GM18909 (cell line): ENCODE data around the gene CDC14A.

Experiments used
- ATAC-seq: cut with Tn5 transposase; IDR thresholded peaks from one replicate; pipeline ENCODE4 v1.9.1; 2021; ENCODE audit warnings: mild to moderate bottlenecking; ENCODE audit not compliant: unreplicated experiment, poor library complexity

Gene CDC14A

GRCh38 chr1:100479620-100480338 lies 127.5 kb downstream of the CDC14A start:
- ATAC-seq, result no peak

- ATAC-seq, result no peak
These were observed 129.0 kb downstream of the CDC14A start for GRCh38 chr1:100481303-100481702.

GRCh38 chr1:100482167-100482566 lies 129.9 kb downstream of the CDC14A start:
- no peak for ATAC-seq

GRCh38 chr1:100482748-100483147 lies 130.4 kb downstream of the CDC14A start:
- ATAC-seq, result no peak

DNA sequence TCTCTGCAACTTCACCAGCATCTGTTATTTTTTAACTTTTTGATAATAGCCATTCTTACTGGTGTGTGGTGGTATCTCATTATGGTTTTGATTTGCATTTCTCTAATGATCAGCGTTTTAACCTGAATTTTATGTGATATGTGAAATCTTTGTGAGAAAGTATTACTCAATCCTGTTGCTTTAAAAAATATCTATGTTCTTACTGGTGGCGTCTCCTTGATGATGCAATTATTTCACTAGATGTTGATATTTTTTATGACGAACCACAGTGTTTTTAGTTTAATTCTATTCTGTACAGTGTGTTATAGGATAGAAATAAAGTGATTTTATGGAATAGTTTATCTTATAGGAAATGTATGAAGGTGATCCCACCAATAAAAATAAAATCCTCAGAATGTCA lies 130.9 kb downstream of the CDC14A start:
- ATAC-seq, result no peak

GRCh38 chr1:100485855-100486258 lies 133.6 kb downstream of the CDC14A start:
- no peak for ATAC-seq

DNA sequence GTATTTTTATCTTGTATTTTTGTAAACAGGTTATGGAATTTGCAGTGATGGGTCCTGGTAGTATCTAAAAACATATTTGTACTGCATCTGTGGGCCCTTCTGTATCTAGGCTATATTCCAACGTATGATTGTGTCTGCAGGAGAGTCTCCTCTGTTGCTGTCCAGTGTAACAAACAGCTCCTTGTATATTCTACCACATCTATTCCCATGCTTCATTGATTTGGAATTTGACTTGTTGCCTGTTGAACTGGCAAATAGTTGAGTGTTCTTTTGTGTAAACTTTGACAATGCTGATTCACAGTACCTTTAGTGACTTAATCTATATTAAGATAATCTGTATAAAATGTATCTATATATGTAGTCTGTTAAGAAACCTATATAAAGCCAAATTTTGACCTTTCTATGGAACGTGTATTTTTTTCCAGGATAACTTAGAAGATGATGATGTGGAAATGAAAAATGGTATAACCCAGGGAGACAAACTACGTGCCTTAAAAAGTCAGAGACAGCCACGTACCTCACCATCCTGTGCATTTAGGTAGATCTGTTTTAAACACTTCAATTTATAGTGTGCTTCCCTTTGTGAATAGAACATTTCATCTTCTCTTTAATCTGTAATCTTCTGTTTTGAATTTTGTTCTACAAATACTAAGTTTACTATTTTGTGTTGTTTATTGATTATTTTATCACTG lies 142.2 kb downstream of the CDC14A start:
- ATAC-seq, result no peak

DNA sequence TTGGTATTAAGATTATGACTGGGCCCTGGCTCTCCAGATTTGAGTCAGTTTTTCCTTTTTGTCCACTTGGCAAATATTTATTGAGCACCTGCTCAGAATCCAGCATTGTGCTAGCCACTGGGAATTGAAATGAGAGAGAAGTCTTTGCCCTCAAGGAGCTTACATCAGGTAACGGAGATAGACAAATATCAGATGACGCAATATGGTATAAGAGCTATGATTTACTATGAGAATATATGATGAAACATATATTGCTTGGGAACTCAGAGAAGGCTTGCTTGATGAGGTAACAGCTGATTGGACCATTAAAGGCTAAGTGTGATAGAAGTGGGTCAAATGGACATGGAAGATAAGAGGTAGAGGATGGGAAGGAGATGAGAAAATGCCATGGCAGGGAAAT lies 144.6 kb downstream of the CDC14A start:
- no peak for ATAC-seq

GRCh38 chr1:100497796-100498195 lies 145.5 kb downstream of the CDC14A start:
- no peak for ATAC-seq

GRCh38 chr1:100499194-100499811 lies 147.0 kb downstream of the CDC14A start:
- ATAC-seq, result no peak

DNA sequence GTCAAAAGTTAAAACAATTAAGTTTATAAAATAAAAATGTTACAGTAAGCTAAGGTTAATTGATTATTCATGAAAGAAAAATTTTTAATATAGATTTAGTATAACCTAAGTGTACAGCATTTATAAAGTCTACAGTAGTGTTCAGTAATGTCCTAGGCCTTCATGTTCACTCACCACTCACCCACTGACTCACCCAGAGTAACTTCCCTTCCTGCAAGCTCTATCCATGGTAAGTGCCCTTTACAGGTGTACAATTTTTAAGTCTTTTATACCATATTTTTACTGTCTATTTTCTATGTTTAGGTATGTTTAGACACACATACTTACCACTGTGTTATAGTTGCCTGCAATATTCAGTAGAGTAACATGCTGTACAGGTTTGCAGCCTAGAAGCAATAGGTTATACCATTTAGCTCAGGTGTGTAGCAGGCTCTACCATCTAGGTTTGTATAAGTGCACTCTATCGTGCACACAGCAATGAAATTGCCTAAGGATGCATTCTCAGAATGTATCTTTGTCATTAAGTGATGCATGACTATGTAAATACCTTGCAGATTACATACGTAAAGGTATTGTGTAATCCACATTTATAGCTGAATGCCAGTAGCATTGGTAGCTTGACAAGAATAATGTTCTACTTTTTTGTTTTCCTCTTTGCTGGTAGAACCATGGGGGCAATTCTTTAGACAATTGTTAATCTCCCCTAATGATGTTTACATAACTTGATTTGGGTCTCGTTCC lies 149.9 kb downstream of the CDC14A start:
- no peak for ATAC-seq

DNA sequence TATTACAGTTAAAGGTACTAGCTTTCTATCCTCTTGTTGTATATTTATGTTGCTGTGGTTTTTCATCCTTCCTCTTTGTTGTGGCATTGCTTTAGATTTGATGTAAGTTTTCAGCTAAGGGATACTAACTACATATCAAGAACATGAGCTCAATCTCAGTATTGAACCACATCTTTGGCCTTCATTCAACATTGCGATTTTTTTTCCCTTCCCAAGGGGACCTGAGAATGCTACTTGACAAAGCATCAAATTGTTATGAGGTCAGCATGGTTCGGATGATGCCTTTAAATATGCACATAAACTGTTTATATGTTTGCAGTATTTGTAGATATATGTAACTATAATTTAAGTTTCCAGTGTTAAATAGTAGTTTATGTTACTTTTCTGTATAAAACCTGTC lies 153.9 kb downstream of the CDC14A start:
- ATAC-seq, result no peak

GRCh38 chr1:100510451-100510850 lies 158.1 kb downstream of the CDC14A start:
- ATAC-seq, result no peak

- no peak for ATAC-seq
These were observed 158.8 kb downstream of the CDC14A start for GRCh38 chr1:100511058-100511457.

DNA sequence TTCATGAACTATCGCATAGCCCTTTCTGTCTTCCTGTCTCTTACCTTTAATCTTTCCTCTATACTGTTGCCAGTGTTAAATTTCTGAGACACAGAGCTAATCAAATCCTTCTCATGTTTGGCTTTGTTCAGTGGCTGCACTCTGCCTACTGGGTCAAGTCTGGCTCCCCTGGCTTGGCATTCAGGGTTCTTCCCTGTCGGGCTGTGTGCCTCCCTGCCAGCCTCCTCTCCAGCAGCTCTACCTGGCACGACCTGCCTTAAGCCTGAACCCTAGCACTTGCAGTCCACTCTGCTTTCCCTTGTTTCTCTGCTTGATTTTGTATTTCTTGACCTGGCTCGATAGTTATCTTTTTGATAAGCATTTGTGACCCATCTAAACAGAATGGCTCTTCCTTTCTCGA lies 159.5 kb downstream of the CDC14A start:
- no peak for ATAC-seq

DNA sequence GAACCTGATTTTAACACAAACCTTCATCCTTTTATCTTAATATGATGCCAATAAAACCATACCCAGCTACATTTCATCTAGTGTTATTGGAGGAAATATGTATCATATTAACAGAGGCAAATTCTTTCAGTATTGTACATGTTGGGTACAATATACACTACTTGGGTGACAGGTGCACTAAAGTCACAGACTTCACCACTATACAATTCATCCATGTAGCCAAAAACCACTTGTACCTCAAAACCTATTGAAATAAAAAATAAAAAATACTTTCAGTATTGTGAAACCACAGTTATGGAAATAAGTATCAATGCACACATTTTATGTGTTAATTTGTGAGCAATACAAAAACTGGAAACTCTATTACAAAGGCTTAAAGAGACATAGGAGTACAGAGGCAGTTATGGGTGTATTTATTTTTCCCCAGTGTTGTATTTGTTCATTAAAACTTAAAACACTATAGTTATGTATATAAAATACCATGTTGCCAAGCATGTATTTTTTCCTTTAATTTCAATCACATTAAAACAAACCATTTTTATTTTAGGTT lies 160.6 kb downstream of the CDC14A start:
- no peak for ATAC-seq

DNA sequence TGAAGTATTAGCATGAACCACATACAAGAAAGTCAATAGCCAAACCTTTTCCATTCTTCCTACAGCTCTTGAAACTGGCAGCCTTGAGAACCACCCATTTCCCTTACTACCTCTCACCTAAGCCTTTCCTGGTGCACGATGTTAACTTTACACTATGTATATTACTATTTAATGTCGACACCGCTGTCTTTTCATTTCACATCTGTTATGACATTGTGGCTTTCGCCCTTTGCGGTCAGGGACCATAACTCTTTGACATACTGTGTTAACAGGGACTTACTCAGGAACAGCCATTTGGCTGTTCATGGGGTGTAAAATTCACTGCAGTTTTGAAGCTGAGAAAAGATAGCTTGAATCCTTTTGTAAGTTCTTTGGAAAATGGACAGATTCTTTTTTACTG lies 164.6 kb downstream of the CDC14A start:
- ATAC-seq, result no peak

DNA sequence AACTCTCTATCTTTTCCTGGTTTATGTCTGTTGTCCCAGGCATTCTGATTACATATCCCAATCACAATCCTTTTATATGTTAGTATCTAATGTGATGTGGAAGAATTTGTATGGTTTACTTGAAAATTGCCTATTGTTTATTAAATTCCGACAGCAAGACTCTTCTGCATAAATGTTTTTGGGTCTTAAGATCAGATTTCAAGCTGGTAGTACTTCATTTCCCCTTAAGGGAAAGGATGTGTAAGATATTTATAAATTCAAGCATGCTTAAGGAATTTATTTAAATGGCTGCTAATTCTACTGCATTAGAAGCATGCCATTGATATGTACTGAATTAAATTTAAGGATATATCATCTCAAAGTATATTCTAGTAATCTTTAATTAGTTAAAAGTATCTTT lies 165.2 kb downstream of the CDC14A start:
- no peak for ATAC-seq

GRCh38 chr1:100518023-100518422 lies 165.7 kb downstream of the CDC14A start:
- ATAC-seq, result no peak

DNA sequence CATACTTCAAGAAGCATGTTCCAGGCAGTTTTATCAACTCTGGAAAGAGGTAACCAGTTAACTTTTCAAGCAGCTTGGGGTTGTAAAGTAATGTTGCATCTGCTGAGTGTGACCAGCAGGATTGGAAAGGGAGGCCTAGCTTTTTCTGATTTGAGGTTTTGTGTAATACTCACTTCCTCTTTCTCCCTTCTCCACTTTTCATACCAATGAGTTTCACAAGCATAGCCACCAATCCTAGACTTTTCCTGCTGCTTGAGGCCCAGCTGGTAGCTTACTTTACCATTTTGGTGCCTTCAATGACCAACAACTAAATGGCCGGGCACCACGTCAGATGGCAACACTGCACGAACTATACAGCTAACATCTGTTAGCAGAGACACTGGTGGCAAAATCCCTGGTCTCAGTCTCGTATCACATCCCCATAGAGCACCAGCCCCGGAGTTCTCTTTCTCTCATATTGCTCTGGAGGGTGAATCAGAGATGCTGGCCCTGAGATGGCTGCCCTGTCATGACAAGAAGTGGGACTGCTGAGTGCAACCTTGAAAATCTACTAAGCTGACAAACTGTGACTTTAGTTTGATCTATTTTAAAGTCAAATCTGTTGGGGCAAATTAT lies 170.8 kb downstream of the CDC14A start:
- peak; percentile 94 for ATAC-seq
